HEK293T (cell line): ENCODE measurements around the gene ACIN1.

Source experiments
- CTCF ChIA-PET: fragments of 350-600 bp; formaldehyde crosslinking; extraction: SDS; loops from one replicate; lab custom pipeline; 2021; ENCODE audit warnings: antibody characterized with exemption, inconsistent platforms; lab: Yijun Ruan, JAX
- POLR2A ChIA-PET: fragments of 350-600 bp; formaldehyde crosslinking; extraction: SDS; loops from one replicate; lab custom pipeline; 2020; ENCODE audit warnings: antibody characterized with exemption, inconsistent platforms; lab: Yijun Ruan, JAX
- DNase-seq: peaks from one replicate; pipeline ENCODE4 v3.0.0; 2012; ENCODE audit warnings: mixed read lengths; ENCODE audit errors: extremely low spot score
- ARNT ChIP-seq: fragments of 450-650 bp; IDR thresholded peaks from 2 replicates; pipeline ENCODE4 v1.6.1; 2017; ENCODE audit warnings: mild to moderate bottlenecking
- BHLHE40 ChIP-seq: fragments of 450-650 bp; IDR thresholded peaks from 2 replicates; pipeline ENCODE4 v1.6.1; 2016; ENCODE audit warnings: mild to moderate bottlenecking, moderate library complexity, borderline replicate concordance
- CTBP1 ChIP-seq: fragments of 450-650 bp; IDR thresholded peaks from 2 replicates; pipeline ENCODE4 v1.6.1; 2016; ENCODE audit warnings: borderline replicate concordance
- ELF4 ChIP-seq: fragments of 450-650 bp; IDR thresholded peaks from 2 replicates; pipeline ENCODE4 v1.6.1; 2017; ENCODE audit warnings: antibody characterized with exemption
- FOXA1 ChIP-seq: fragments of 450-650 bp; IDR thresholded peaks from 2 replicates; pipeline ENCODE4 v1.6.1; 2016; ENCODE audit warnings: mild to moderate bottlenecking
- FOXK2 ChIP-seq: fragments of 450-650 bp; IDR thresholded peaks from 2 replicates; pipeline ENCODE4 v1.6.1; 2016; ENCODE audit warnings: mild to moderate bottlenecking
- FOXM1 ChIP-seq: fragments of 450-650 bp; IDR thresholded peaks from 2 replicates; pipeline ENCODE4 v1.6.1; 2017; ENCODE audit warnings: mild to moderate bottlenecking, borderline replicate concordance
- HDGF ChIP-seq: fragments of 450-650 bp; IDR thresholded peaks from 2 replicates; pipeline ENCODE4 v1.6.1; 2017; ENCODE audit warnings: antibody characterized with exemption, borderline replicate concordance
- L3MBTL2 ChIP-seq: fragments of 450-650 bp; conservative IDR thresholded peaks from 2 replicates; pipeline ENCODE4 v1.6.1; 2016; ENCODE audit warnings: mild to moderate bottlenecking
- LEF1 ChIP-seq: fragments of 450-650 bp; IDR thresholded peaks from 2 replicates; pipeline ENCODE4 v1.6.1; 2017; ENCODE audit warnings: mild to moderate bottlenecking, borderline replicate concordance
- NFRKB ChIP-seq: fragments of 450-650 bp; IDR thresholded peaks from 2 replicates; pipeline ENCODE4 v1.6.1; 2016; ENCODE audit warnings: mild to moderate bottlenecking, moderate library complexity
- SP1 ChIP-seq: fragments of 450-650 bp; IDR thresholded peaks from 2 replicates; pipeline ENCODE4 v1.6.1; 2017
- SUZ12 ChIP-seq: fragments of 450-650 bp; IDR thresholded peaks from 2 replicates; pipeline ENCODE4 v1.6.1; 2016; ENCODE audit warnings: mild to moderate bottlenecking
- TARDBP ChIP-seq: fragments of 450-650 bp; IDR thresholded peaks from 2 replicates; pipeline ENCODE4 v1.6.1; 2016
- ZNF384 ChIP-seq: fragments of 450-650 bp; IDR thresholded peaks from 2 replicates; pipeline ENCODE4 v1.6.1; 2016
- TF ChIP-seq, protein P1 (sequence below): fragments of 450-650 bp; IDR thresholded peaks from 2 replicates; pipeline ENCODE4 v1.6.1; 2016

ACIN1 gene

DNA sequence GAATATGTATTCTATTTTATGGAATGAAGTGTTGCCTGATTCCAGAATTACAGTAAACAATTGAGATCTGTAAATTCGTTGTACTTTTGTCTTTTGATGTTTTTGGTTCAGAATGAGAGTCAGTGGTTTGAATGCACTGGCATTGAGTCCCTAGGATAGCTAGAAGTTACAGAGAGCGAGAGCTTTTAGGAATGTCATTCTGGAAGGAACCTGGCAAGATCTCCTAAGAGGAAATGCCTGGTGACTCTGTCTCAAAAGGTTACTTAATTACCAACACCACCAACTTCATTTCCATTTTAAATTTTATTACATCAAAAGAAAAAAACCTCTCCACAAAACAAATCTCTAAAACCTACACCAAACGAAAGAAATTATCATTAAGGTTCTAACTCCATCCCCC is 30.1 kb upstream of the ACIN1 start:
- POLR2A ChIA-PET = no interaction called here
- DNase-seq = no peak
- CTCF ChIA-PET = interaction anchor here (0.7 to 0.8 kb wide), 2 partner anchors 48 to 52 kb away, joined by 3 read pairs; no protein-coding TSS in a partner anchor
- TF ChIP-seq CTBP1 (no peak), HDGF (no peak), ARNT (no peak), FOXK2 (no peak), NFRKB (no peak), FOXM1 (no peak)
- TF ChIP-seq, protein P1, sequence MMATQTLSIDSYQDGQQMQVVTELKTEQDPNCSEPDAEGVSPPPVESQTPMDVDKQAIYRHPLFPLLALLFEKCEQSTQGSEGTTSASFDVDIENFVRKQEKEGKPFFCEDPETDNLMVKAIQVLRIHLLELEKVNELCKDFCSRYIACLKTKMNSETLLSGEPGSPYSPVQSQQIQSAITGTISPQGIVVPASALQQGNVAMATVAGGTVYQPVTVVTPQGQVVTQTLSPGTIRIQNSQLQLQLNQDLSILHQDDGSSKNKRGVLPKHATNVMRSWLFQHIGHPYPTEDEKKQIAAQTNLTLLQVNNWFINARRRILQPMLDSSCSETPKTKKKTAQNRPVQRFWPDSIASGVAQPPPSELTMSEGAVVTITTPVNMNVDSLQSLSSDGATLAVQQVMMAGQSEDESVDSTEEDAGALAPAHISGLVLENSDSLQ = no peak

DNA sequence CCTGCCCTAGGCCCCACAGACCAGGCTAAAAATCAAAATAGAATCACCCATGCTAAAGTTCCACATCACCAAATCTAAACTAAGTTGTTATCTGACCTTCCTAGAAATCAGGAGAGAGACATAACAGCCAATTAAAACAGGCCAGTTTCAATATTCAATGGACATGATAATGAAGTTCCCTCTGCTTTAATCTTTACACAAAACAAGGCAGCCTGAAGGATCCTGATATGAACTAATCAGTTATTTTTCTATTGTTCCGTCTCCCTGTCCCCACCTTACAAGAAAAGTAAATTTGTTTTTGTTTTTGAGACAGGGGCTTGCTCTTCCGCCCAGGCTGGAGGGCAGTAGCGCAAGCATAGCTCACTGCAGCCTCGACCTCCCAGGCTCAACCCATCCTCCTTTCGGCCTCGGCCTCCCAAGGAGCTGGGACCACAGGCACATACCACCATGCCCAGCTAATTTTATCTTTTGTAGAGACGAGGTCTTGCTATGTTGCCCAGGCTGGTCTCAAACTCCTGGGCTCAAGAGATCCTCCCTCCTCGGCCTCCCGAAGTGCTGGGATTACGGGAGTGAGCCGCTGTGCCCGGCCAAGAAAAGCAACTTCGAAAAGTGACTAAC is 29.5 kb upstream of the ACIN1 start:
- DNase-seq = no peak
- ChIA-PET POLR2A (no interaction called here), CTCF (interaction anchor here (0.8 kb wide), 1 partner anchor 47 kb away, joined by 3 read pairs; no protein-coding TSS in a partner anchor)
- TF ChIP-seq L3MBTL2 (no peak), ZNF384 (no peak), FOXK2 (no peak), TARDBP (no peak), LEF1 (no peak), SUZ12 (no peak), BHLHE40 (no peak), FOXM1 (no peak), HDGF (no peak), CTBP1 (no peak), SP1 (no peak), ARNT (no peak)
- TF ChIP-seq, protein P1 = no peak

DNA sequence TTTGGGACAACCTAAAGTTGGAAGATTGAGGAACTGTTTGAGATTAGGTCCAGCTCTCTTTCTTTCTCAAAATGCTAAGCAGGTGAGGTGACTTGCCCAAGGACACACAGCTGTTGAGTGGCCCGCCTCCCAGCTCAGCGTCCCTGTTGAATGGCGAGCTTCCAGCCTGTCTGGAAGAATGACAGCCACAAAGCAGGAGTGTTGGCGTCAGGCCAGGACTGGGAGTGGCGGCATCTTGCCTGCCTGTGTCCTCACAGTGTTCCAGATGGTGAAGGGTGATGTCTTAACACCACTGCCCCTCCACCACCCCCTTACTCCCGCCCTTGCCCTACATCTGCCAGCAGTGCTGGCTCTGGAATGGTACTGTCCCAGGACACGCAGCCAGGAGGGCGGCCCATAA is 28.5 kb upstream of the ACIN1 start:
- TF ChIP-seq ARNT (no peak), FOXK2 (no peak), FOXM1 (no peak), LEF1 (no peak)
- TF ChIP-seq, protein P1 = 0 out of 2 replicates have a peak, but pooled peaks have one; percentile 19
- ChIA-PET CTCF (interaction anchor here (0.6 to 1.3 kb wide), 4 partner anchors 46 to 169 kb away, joined by 3 to 4 read pairs (median 3); no protein-coding TSS in a partner anchor), POLR2A (interaction anchor here (0.9 kb wide), 1 partner anchor 61 kb away, joined by 5 read pairs; the partner anchor contains the start of gene SLC7A8)
- no peak for DNase-seq

DNA sequence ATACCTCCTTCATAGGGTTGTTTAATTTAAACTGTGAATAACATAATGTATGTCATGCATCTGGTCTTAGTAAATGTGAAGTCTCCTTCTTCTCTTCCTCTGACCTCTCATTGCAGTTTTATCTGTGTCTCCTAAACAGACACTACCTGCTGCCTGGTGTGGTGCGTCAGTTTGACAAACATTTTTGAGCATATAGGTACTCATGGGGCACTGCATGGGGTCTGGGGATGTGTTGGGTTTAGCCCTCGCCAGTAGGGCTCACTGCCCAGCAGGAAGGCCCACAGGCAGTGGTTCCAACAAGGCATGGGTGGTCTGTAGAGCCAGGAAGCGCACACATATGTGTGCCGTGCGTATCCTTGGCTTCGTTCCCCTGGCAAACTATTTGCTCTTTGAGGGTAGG is 27.1 kb upstream of the ACIN1 start:
- ChIA-PET POLR2A (interaction anchor here (1.1 to 2.6 kb wide), 3 partner anchors 27 to 65 kb away, joined by 5 to 14 read pairs (median 10); partner anchors contain the start of genes ACIN1 and SLC7A8), CTCF (interaction anchor here (0.6 to 4.3 kb wide), 12 partner anchors 9 to 73 kb away, joined by 3 to 145 read pairs (median 8); partner anchors contain the start of gene SLC7A8)
- TF ChIP-seq HDGF (no peak), ARNT (no peak), TARDBP (no peak), LEF1 (no peak), BHLHE40 (no peak), NFRKB (no peak), FOXK2 (no peak), FOXA1 (no peak), SP1 (no peak), ZNF384 (no peak), L3MBTL2 (no peak), ELF4 (no peak), FOXM1 (no peak), SUZ12 (no peak), CTBP1 (no peak)
- TF ChIP-seq, protein P1 = no peak
- DNase-seq = no peak

DNA sequence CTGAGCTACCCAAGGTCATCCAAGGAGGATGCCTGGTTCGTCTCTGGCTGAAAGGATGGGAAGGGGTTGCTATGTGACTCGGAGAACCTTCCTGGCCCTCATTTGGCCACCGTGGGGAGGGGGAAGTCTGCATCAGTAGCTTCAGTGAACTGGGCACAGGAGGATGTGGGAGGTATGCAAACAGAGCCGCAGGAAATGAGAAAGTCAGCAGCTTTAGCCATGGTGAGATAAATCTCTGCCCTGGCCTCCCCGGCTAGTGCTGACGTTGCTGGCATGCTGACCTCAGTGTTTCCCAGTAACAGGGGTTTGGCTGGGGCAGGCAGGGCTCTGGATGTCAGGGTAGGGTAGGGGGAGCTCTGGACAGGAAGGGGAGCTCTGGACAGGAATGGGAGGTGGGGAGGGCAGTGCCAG is 26.4 kb upstream of the ACIN1 start:
- DNase-seq = no peak

More for the DNA sequence above, 26.4 kb upstream of the ACIN1 start:
- no peak for TF ChIP-seq ELF4
- TF ChIP-seq LEF1 = no peak
- TF ChIP-seq ZNF384 = no peak
- TF ChIP-seq HDGF = no peak
- no peak for TF ChIP-seq TARDBP
- no peak for TF ChIP-seq ARNT
- no peak for TF ChIP-seq FOXK2
- no peak for TF ChIP-seq FOXM1
- no peak for TF ChIP-seq FOXA1
- no peak for TF ChIP-seq BHLHE40
- no peak for TF ChIP-seq L3MBTL2
- TF ChIP-seq, protein P1 = no peak
- no peak for TF ChIP-seq SUZ12
- TF ChIP-seq CTBP1 = no peak
- no peak for TF ChIP-seq SP1
- no peak for TF ChIP-seq NFRKB
- ChIA-PET CTCF (interaction anchor here (0.5 to 4.3 kb wide), 23 partner anchors 9 to 259 kb away, joined by 3 to 145 read pairs (median 7); partner anchors contain the start of genes ACIN1, C14orf119 and SLC7A8), POLR2A (interaction anchor here (1.1 to 2.6 kb wide), 4 partner anchors 27 to 201 kb away, joined by 3 to 14 read pairs (median 8); partner anchors contain the start of genes ACIN1 and SLC7A8)
